Stromal cell of bone marrow (primary cell): ENCODE data around the gene CST4.
A peak's percentile ranks its signal among the peaks of the same experiment; 100 is the strongest.
"Not testable (repeated sequence)": the region's sequence is repeated elsewhere in the genome, so short reads cannot be mapped to it uniquely, and the experiment has no call there.

ENCODE experiments used
- DNase-seq: peaks from one replicate; pipeline ENCODE4 v3.0.0-alpha.2; 2012; ENCODE audit warnings: low read depth

The CST4 gene

DNA sequence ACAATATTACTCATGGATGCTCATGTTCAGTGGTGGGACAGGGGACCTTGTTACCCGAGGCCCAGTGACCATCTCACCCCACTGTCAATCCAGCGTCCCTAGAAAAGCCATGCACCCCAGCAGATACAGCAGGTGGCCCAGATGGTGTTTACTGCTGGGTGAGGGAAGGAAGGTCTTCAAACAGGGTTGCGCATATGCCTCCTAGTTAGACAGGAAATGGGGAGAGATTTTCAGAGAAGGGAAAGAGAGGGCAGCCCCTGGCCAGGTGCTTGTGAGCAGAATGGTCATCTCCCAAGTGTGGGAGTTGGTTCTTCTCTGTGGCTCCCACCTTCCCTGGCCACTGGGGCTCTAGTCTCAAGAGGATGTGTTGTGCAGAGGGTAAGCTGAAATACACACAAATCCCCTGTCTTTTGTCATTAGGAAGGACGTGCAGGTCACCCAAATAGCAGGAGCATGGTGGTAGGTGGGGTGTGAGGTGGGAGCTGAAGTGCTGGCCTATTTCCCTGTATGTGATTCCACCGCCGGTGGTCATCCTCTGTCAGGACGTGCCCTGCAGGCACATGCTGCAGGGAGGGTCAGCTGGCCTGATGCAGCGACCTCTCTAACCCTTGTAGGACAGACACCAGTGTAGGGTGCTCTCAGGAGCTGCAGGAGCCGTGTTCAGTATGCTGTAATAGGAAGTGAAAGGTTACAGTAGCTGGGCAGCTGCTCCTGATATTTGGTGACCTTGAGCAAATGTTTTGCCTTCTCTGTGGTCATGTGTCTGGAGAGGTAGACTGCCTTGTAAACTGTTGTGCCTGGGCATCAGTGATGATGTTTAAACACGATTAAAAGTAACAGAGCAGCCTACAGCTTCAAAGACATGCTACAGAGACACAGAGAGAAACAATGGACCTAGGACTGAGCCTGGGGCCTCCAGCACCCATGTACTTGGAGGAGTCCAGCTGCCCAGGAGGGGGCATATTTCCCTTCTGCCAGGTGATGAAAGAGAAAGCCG is 47.9 kb downstream of the CST4 start:
- DNase-seq: no peak

DNA sequence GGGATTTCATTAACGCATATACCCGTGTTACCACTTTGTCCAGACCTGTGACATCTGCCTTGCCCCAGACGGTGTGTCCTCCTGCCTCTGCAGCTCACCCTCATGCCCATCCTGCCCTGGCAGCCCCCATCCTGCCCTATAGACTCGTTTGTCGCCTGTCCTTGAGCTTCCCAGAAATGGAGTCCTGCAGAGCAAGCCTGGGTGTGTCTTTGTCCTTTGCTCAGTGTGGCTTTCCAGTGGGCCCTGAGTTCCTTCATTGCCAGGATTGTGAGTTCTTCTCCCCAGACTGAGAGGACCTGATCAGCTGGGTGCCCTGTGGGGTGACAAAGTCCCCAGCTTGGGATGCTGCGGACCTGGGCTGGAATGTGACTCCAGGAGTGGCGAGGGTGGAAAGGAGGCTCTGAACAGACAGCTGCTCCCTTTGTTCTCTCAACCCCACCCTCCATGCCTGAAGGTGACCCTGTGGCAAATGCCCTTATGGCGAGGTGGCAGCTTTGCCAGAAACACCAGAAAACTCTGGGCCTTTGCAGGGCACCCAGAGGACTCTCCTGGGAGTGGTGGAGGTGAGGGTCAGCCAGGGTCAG is 48.7 kb downstream of the CST4 start:
- DNase-seq: no peak

DNA sequence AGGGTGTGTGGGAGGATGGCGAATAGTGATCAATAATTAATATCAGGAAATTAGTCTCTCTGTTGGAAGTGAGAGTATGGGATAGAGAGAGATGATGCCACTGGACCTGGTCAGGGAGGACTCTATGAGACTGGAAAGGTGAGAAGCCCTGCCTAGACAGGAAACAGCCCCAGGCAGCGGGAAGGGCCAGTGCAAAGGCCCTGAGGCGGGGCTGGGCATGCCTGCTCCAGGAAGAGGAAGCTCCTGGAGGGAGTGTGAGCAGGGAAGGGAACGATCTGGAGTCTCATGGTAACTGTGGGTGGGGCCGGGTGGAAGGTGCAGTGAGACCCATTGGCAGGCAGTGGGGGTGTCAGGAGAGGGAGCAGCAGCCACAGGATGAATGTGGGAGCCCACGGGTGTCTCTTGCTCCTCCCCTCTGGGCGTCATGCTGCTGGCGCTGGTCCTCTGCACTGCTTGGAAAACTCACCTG is 49.3 kb downstream of the CST4 start:
- no peak for DNase-seq

DNA sequence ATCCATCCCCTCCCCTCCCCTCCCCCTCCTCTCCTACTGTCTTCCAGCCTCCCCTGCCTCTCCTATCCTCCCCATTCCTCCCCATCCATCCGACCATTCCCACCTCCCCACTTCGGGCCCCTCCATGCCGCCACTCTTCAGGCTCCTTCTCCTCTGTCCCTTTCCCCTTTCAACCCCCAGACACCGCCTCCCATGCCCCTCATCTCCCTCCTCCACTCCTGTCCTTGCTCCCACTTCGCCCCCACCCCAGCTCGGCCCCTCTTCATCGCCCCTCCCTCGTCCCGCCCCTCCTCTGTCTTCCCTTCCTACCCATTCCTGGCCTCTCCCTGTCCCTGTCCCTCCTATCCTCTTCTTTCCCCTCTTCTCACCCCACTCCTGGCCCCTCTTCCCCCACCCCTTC is 50.5 kb downstream of the CST4 start:
- no peak for DNase-seq

DNA sequence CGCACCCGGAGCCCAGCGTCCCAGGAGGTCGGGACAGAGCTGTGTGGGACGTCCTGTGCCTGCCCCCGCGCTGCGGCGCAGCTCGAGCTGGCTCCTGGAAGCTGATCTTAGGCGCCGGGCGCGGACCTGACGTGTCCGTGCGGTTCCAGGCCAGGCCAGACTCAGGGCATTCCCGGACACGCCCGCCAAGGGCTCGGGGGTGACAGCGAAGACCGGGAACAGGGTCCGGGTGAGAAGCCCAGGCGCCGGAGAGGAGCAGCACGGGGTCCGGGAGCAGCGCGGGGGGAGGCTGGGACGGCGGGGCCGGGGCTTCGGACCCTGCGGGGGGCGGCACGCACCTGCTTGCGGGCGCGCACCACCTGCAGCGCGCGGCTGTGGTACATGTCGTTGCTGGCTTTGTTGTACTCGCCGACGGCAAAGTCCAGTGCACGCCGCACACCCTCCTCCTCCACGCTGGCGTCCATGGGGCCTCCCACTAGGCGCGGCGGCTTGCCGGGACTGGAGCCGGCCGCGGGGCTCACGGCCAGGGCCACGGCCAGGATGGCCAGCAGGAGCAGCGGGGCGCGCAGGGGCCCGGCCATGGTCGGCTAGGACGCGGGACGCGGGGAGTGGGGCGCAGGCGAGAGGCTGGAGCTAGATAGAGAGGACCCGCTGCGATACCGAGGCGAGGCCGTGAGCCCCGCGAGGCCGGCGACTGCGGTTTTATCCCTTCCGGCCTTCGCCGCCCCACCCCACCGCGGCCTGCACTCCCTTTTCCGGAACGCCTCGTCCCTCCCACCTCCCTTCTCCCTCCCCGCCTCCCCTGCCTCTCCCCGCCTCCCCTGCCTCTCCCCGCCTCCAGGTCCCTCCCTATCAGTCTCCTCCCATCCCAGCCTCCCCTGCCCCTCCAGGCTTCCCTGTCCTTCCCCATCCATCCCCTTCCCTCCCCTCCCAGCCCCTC is 51.3 kb downstream of the CST4 start, which contains the start of gene CST3:
Gene CST3, minus strand, starts transcription at position 674 of the 940 bp plus-strand sequence. Its CDS starts 93 bp downstream, at position 581.
- DNase-seq: peak; percentile 73

DNA sequence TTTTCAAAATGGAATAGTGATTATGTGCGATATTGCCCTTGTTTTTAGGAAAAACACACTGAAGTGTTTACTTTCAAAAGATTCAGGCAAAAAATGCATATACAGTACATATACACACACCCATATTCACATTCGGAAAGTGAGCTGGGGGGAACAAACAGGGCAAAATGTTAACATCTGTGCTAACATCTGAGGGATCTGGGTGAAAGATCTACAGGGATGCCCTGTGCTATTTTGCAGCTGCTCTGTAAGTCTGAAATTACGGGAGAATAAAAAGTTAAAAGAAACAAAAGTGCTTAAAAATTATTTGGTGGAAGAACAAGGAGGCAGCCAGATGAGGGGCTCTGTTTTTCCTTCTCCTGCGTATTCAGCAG is 51.9 kb downstream of the CST4 start:
- no peak for DNase-seq

DNA sequence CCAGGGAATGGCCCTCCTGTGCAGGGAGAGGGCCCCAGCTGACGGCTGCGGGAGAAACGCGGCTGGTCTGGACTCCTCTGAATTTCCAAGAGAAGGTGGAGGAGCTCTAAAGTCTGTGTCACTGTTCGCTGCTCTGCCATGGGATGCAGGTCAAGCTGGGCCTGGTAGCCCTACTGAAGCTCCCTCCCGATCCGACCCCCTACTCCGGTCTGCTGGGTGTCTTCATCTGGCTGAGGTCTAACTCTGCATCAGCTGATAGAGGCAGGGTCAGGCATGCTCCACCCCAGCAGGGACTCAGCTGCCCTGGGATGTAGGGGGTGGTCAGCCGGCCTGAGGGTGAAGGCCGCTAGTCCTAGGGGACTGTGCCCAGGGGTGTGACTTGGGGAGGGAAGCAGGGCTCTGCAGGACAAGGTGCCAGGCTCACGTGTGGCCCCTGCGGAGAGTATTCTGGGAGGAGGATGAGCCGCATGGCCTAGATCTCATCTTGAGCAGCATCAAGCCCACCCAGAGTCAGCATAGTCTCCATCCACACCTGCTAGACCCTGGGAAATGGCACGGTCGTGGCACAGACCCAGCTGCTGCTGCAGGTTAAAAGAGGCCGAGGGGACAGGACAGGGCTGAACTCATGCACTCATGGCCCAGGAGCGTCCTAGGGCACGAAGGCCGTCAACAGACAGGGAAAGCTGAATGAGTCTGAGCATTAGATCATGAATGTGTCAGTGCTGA is 52.5 kb downstream of the CST4 start:
- no peak for DNase-seq

DNA sequence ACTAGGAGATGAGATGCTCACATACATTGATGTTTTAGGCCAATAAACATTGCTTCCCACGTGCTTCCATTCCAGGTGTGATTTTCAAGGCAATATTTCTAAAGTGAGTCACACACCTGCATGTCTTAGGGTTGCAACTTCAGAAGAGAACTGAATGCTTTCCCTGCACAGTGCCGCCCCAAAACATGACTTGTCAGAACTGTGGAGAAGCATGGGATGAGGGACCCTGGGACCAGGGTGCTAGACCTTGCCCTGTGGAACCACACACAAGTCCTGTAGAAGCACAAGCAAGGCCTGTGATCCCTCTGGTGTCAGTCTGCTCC is 53.1 kb downstream of the CST4 start:
- DNase-seq: not testable (repeated sequence)
